ENCODE data around the gene ASXL1.

Gene ASXL1

DNA sequence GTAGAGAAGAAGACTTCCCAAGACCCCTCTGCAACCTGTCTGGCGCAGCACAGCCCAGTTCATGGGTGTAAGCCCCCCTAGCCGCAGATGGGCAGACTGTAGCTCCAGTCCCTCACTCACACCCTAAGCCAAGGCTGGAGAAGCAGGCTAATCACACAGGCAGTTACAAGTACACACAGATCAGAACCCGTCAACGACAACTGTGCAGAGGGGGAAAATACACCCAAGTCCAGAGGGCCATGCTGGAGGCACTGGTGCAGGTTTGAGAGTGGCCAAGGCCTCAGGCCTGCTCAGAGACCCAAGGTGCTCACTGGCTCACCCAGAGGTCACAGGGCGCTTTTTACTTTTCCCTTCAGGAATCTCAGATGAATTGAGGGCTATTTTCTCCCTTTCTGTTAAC lies 120.9 kb downstream of the ASXL1 start:
- no peak for TF ChIP-seq CTCF (IDR thresholded peaks at IDR 0.05)
- Histone ChIP-seq H3K9me3 (no peaks in the 10 kb centered on the region), H3K36me3 (no peaks in the 10 kb centered on the region), H3K27ac (no peak overlapping the region), H3K4me3 (no peak overlapping the region), H3K4me1 (peaks cover 0 to 56% (median 33%) of the 10 kb centered on the region in 4 donors), H3K27me3 (no peaks in the 10 kb centered on the region)
- DNase-seq, result no peak
- intact Hi-C loops (cut with DNase I; ENCODE audit: low total_unique reads), result loop anchor here (10.0 kb wide), 1 partner anchor 264 kb away; no protein-coding TSS in a partner anchor

DNA sequence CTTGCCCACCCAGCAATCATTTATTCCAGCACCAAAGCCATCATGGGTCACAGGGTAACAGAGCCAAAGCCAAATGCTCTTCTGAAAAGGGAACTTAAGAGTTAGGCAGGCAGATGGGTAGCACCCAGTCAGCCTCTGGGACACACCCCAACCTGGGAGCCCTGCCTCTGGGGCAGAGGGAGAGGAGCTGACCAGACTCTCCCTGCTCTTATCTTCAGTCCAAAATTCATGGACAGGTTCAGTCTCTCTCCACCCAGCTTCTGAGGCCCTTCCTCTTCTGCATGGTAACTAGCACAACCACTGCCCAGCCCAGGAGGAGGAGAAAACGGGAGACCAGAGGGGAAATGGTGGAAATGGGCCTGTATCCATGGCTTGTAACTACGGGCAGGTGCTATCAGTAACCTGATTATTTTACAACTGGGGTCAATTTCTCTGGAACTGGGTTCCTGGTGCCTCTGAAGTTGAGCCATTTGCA lies 121.6 kb downstream of the ASXL1 start:
- TF ChIP-seq CTCF (IDR thresholded peaks at IDR 0.05), result no peak

DNA sequence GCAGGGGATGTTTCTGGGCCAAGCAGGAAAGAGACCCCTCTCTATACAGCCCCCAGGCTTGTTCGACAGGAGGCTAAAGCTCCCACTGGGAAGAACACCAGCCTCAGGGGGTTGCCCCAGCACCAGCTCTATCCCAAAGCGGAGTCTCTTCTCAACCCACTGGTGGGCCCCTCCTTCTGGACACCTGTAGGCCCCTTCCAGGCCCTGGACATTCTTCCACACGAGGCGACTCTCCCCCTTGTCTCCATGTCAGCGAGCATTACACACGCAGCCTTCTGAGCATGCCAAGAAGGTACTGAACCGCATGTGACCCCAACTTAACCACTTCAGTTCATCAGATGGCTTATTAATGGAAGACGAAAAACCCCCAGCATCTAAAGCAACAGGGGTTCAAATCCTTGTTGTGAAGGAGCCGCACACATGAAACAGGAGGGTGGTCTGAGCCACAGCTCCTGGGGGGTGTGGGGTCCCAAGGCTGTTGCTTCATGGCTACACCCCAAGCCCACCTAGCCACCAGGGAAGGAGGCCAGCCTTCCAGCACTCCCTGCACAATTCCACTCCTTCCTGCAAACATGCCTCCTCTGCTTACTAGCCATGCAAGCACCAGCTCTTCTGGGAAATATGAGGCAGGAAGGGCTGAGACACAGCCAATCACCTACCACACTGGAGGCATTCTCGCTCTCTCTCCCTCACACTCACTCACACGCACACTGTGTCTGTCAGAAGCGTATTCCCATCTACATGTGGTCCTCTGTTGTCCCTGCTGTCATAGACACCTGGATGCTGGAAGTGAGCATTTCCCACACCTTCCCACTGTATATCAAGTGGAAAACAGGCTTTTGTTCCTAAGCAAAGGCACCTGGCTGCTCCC lies 122.5 kb downstream of the ASXL1 start:
- peaks cover 0 to 48% (median 26%) of the 10 kb centered on the region in 4 donors for H3K4me1 ChIP-seq
- H3K9me3 ChIP-seq, result no peaks in the 10 kb centered on the region
- no peaks in the 10 kb centered on the region for H3K36me3 ChIP-seq
- no peak for TF ChIP-seq CTCF (IDR thresholded peaks at IDR 0.05)
- no peak overlapping the region for H3K4me3 ChIP-seq
- H3K27ac ChIP-seq, result peak overlapping the region; percentile 33 to 61
- intact Hi-C loops (cut with DNase I; ENCODE audit: low total_unique reads), result no loop called here
- H3K27me3 ChIP-seq, result no peaks in the 10 kb centered on the region
- DNase-seq, result no peak

More for the DNA sequence above, 121.6 kb downstream of the ASXL1 start:
- H3K4me1 ChIP-seq, result peaks cover 0 to 56% (median 34%) of the 10 kb centered on the region in 4 donors
- intact Hi-C loops (cut with DNase I; ENCODE audit: low total_unique reads), result loop anchor here (10.0 kb wide), 1 partner anchor 265 kb away; no protein-coding TSS in a partner anchor
- no peak overlapping the region for H3K4me3 ChIP-seq
- no peak overlapping the region for H3K27ac ChIP-seq
- H3K36me3 ChIP-seq, result no peaks in the 10 kb centered on the region
- DNase-seq, result no peak
- no peaks in the 10 kb centered on the region for H3K27me3 ChIP-seq
- no peaks in the 10 kb centered on the region for H3K9me3 ChIP-seq

GRCh38 chr20:32481311-32482142 lies 123.4 kb downstream of the ASXL1 start:
- Histone ChIP-seq H3K9me3 (no peaks in the 10 kb centered on the region), H3K4me3 (peak overlapping the region in 1 of 2 donors; percentile 75), H3K27me3 (no peaks in the 10 kb centered on the region), H3K36me3 (no peaks in the 10 kb centered on the region), H3K27ac (peak overlapping the region; percentile 33 to 61), H3K4me1 (peaks cover 0 to 39% (median 18%) of the 10 kb centered on the region in 4 donors)
- intact Hi-C loops (cut with DNase I; ENCODE audit: low total_unique reads), result loop anchor here (2.0 kb wide), 1 partner anchor 123 kb away; the partner anchor contains the start of gene ASXL1
- no peak for TF ChIP-seq CTCF (IDR thresholded peaks at IDR 0.05)
- no peak for DNase-seq

- intact Hi-C loops (cut with DNase I; ENCODE audit: low total_unique reads), result loop anchor here (2.0 kb wide), 1 partner anchor 123 kb away; the partner anchor contains the start of gene ASXL1
- Histone ChIP-seq H3K27ac (peak overlapping the region; percentile 33 to 61), H3K36me3 (no peaks in the 10 kb centered on the region), H3K9me3 (no peaks in the 10 kb centered on the region), H3K4me1 (peaks cover 0 to 35% (median 18%) of the 10 kb centered on the region in 4 donors), H3K4me3 (peak overlapping the region; percentile 75 to 82), H3K27me3 (no peaks in the 10 kb centered on the region)
- no peak for DNase-seq
- no peak for TF ChIP-seq CTCF (IDR thresholded peaks at IDR 0.05)
Measured at GRCh38 chr20:32482143-32482441, 124.0 kb downstream of the ASXL1 start.

Data from tibial artery (tissue), 4 donors.